Endothelial cell of umbilical vein (primary cell): ENCODE measurements around the gene TMPRSS7.
"Not testable (repeated sequence)": the region's sequence is repeated elsewhere in the genome, so short reads cannot be mapped to it uniquely, and the experiment has no call there.

ENCODE experiments used
- EZH2 ChIP-seq: IDR thresholded peaks from 2 replicates; pipeline ENCODE4 v1.6.1; 2012; ENCODE audit warnings: borderline replicate concordance, low read depth, mild to moderate bottlenecking, moderate library complexity, low read length, inconsistent platforms; ENCODE audit not compliant: severe bottlenecking
- POLR2A ChIP-seq: IDR thresholded peaks from 2 replicates; pipeline ENCODE4 v1.6.1; 2012; ENCODE audit warnings: low read depth, mild to moderate bottlenecking, control low read depth, low read length
- TF ChIP-seq, protein P1 (sequence below): IDR thresholded peaks from 2 replicates; pipeline ENCODE4 v1.6.1; 2011; ENCODE audit not compliant: insufficient read depth, insufficient read length

DNA sequence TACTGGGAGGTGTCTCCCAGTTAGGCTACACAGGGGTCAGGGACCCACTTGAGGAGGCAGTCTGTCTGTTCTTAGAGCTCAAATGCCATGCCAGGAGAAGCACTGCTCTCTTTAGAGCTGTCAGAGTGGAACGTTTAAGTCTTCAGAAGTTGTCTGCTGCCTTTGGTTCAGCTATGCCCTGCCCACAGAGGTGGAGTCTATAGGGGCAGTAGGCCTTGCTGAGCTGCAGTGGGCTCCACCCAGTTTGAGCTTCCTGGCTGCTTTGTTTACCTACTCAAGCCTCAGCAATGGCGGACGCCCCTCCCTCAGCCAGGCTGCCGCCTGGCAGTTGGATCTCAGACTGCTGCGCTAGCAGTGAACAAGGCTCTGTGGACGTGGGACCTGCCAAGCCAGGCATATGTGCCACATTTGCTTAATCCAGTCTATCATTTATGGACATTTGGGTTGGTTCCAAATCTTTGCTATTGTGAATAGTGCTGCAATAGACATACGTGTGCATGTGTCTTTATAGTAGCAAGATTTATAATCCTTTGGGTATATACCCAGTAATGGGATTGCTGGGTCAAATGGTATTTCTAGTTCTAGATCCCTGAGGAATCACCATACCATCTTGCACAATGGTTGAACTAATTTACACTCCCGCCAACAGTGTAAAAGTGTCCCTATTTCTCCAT lies 38.0 kb downstream of the TMPRSS7 start:
- TF ChIP-seq, protein P1, sequence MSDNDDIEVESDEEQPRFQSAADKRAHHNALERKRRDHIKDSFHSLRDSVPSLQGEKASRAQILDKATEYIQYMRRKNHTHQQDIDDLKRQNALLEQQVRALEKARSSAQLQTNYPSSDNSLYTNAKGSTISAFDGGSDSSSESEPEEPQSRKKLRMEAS = not testable (repeated sequence)
- not testable (repeated sequence) for TF ChIP-seq POLR2A, EZH2
